HEK293 (cell line): ENCODE measurements around the gene STK38.

ENCODE experiments used
- CTCF ChIP-seq: fragments of 450-650 bp; formaldehyde crosslinking; IDR thresholded peaks from 2 replicates; pipeline ENCODE4 v1.5.1; 2016; ENCODE audit warnings: missing biosample characterization, missing genetic modification characterization
- KLF1 ChIP-seq: fragments of 450-650 bp; formaldehyde crosslinking; IDR thresholded peaks from 2 replicates; pipeline ENCODE4 v1.5.1; 2016; ENCODE audit warnings: missing biosample characterization, missing genetic modification characterization
- ZBTB49 ChIP-seq: fragments of 450-650 bp; formaldehyde crosslinking; IDR thresholded peaks from 2 replicates; pipeline ENCODE4 v1.5.1; 2016; ENCODE audit warnings: missing biosample characterization, missing genetic modification characterization, low read depth

GRCh38 chr6:36445621-36446020 lies 101.7 kb downstream of the STK38 start:
- no peak for TF ChIP-seq KLF1 (tag by site-specific recombination)
- no peak for TF ChIP-seq CTCF (tag by site-specific recombination)
- no peak for TF ChIP-seq ZBTB49 (tag by site-specific recombination)
